Measurements from ENCODE around the gene GOLGA3.
"Not testable (repeated sequence)": the region's sequence is repeated elsewhere in the genome, so short reads cannot be mapped to it uniquely, and the experiment has no call there.

The GOLGA3 gene

GRCh38 chr12:132753670-132754069, 75.0 kb downstream of the GOLGA3 start:
- not testable (repeated sequence) for DNase-seq (ENCODE audit: low spot score)

GRCh38 chr12:132748319-132748718, 80.3 kb downstream of the GOLGA3 start:
- DNase-seq (ENCODE audit: low spot score), result no peak

GRCh38 chr12:132747896-132748295, 80.8 kb downstream of the GOLGA3 start:
- DNase-seq (ENCODE audit: low spot score), result no peak

- no peak for DNase-seq (ENCODE audit: low spot score)
Measured at GRCh38 chr12:132747395-132747794, 81.3 kb downstream of the GOLGA3 start.

GRCh38 chr12:132746613-132747012, 82.1 kb downstream of the GOLGA3 start:
- no peak for DNase-seq (ENCODE audit: low spot score)

GRCh38 chr12:132743831-132744230, 84.8 kb downstream of the GOLGA3 start:
- no peak for DNase-seq (ENCODE audit: low spot score)

- DNase-seq (ENCODE audit: low spot score), result no peak
Measured at GRCh38 chr12:132741620-132742019, 87.0 kb downstream of the GOLGA3 start.

GRCh38 chr12:132740652-132741051, 88.0 kb downstream of the GOLGA3 start:
- DNase-seq (ENCODE audit: low spot score), result no peak

- DNase-seq (ENCODE audit: low spot score), result no peak
Measured at GRCh38 chr12:132740313-132740646, 88.4 kb downstream of the GOLGA3 start.

GRCh38 chr12:132739600-132740312, 88.9 kb downstream of the GOLGA3 start:
- no peak for DNase-seq (ENCODE audit: low spot score)

GRCh38 chr12:132736913-132737312, 91.8 kb downstream of the GOLGA3 start:
- no peak for DNase-seq (ENCODE audit: low spot score)

- DNase-seq (ENCODE audit: low spot score), result no peak
Measured at GRCh38 chr12:132736378-132736777, 92.3 kb downstream of the GOLGA3 start.

GRCh38 chr12:132735496-132735895, 93.2 kb downstream of the GOLGA3 start:
- DNase-seq (ENCODE audit: low spot score), result no peak

- DNase-seq (ENCODE audit: low spot score), result no peak
Measured at GRCh38 chr12:132734206-132734605, 94.5 kb downstream of the GOLGA3 start.

GRCh38 chr12:132731574-132731973, 97.1 kb downstream of the GOLGA3 start:
- no peak for DNase-seq (ENCODE audit: low spot score)

- DNase-seq (ENCODE audit: low spot score), result no peak
Measured at GRCh38 chr12:132730353-132730752, 98.3 kb downstream of the GOLGA3 start.

- no peak for DNase-seq (ENCODE audit: low spot score)
Measured at GRCh38 chr12:132729541-132730320, 98.9 kb downstream of the GOLGA3 start.

- DNase-seq (ENCODE audit: low spot score), result no peak
Measured at GRCh38 chr12:132728502-132728901, 100.2 kb downstream of the GOLGA3 start.

- DNase-seq (ENCODE audit: low spot score), result no peak
Measured at GRCh38 chr12:132727091-132727794, 101.4 kb downstream of the GOLGA3 start.

GRCh38 chr12:132726386-132726785, 102.3 kb downstream of the GOLGA3 start:
- DNase-seq (ENCODE audit: low spot score), result no peak

- no peak for DNase-seq (ENCODE audit: low spot score)
Measured at GRCh38 chr12:132724506-132725241, 104.0 kb downstream of the GOLGA3 start.

- DNase-seq (ENCODE audit: low spot score), result no peak
Measured at GRCh38 chr12:132723764-132724140, 104.9 kb downstream of the GOLGA3 start.

Measured in pons (tissue), 1 donor.